DMS153 (cell line): ENCODE results near the gene DES.

Source experiments
- DNase-seq: peaks from one replicate; lab custom pipeline; 2025; lab: John Stamatoyannopoulos, UW

The DES gene

GRCh38 chr2:219472629-219473187 is 54.5 kb downstream of the DES start:
- DNase-seq = no peak

GRCh38 chr2:219473511-219473910 is 55.3 kb downstream of the DES start:
- DNase-seq = no peak

GRCh38 chr2:219474285-219475060 is 56.3 kb downstream of the DES start:
- no peak for DNase-seq

GRCh38 chr2:219475278-219475677 is 57.1 kb downstream of the DES start:
- no peak for DNase-seq

- peak; percentile 64 for DNase-seq
These were observed 57.8 kb downstream of the DES start for GRCh38 chr2:219475697-219476651.
